CD14-positive monocyte (primary cell): ENCODE data around the gene CFAP299. TPM values are rescaled to one million over a fixed set of nuclear protein-coding genes. Genes with fewer than 3 reads are reported as not detected.

Source experiments
- DNase-seq, 3 donors: peaks; one replicate each; pipeline ENCODE4 v3.0.0-alpha.2; 2011 to 2022
- H2AFZ ChIP-seq: 2 replicates; pipeline ENCODE4 v1.6.0; 2012; ENCODE audit warnings: mild to moderate bottlenecking, low read depth, low read length, inconsistent platforms; ENCODE audit not compliant: insufficient read depth, poor library complexity, severe bottlenecking
- H3K27ac ChIP-seq, 2 donors: 1 replicate in 1 of 2; 2 replicates in 1 of 2; pipeline ENCODE4 v1.5.1; 2012 to 2013; ENCODE audit warnings: low read length in 2 of 2, control low read depth in 1 of 2, inconsistent platforms in 1 of 2, low read depth in 1 of 2, mild to moderate bottlenecking in 1 of 2
- H3K27me3 ChIP-seq, 2 donors: one replicate each; pipeline versions ENCODE4 v1.6.0 to v1.6.1; 2011 to 2013; ENCODE audit warnings: low read length in 2 of 2; ENCODE audit not compliant: control insufficient read depth in 2 of 2, insufficient read depth in 2 of 2
- H3K36me3 ChIP-seq, 2 donors: replicated peaks in 1 of 2; 1 replicate in 1 of 2; 2 replicates in 1 of 2; pipeline versions ENCODE4 v1.5.1 to v1.6.1; 2012 to 2013; ENCODE audit warnings: low read length in 2 of 2, control low read depth in 1 of 2, inconsistent platforms in 1 of 2, mild to moderate bottlenecking in 1 of 2; ENCODE audit not compliant: insufficient read depth in 2 of 2, control insufficient read depth in 1 of 2
- H3K4me1 ChIP-seq, 2 donors: 1 replicate in 1 of 2; 2 replicates in 1 of 2; pipeline versions ENCODE4 v1.5.1 to v1.6.1; 2012 to 2013; ENCODE audit warnings: low read length in 2 of 2, control low read depth in 1 of 2, inconsistent platforms in 1 of 2, mild to moderate bottlenecking in 1 of 2, moderate library complexity in 1 of 2; ENCODE audit not compliant: insufficient read depth in 2 of 2, control insufficient read depth in 1 of 2
- H3K4me2 ChIP-seq: replicated peaks from 2 replicates; pipeline ENCODE3; 2012; ENCODE audit warnings: low read length, moderate library complexity, mild to moderate bottlenecking; ENCODE audit not compliant: poor library complexity, severe bottlenecking; ENCODE audit errors: extremely low read depth
- H3K4me3 ChIP-seq, 3 experiments: fragments of 200-600 bp in 1 of 3; sonication (generic) in 1 of 3; replicated peaks in 1 of 3; 1 replicate in 2 of 3; 2 replicates in 1 of 3; pipeline ENCODE4 v1.5.1; 2011 to 2013; ENCODE audit warnings: low read length in 3 of 3, mild to moderate bottlenecking in 3 of 3, control low read depth in 2 of 3, low read depth in 2 of 3, inconsistent platforms in 1 of 3, moderate library complexity in 1 of 3
- H3K79me2 ChIP-seq: 2 replicates; pipeline ENCODE4 v1.6.0; 2012; ENCODE audit warnings: mild to moderate bottlenecking, control low read depth, inconsistent platforms, low read length, moderate library complexity; ENCODE audit not compliant: insufficient read depth
- H3K9ac ChIP-seq: 2 replicates; pipeline ENCODE4 v1.6.0; 2017; ENCODE audit warnings: low read length, mild to moderate bottlenecking; ENCODE audit not compliant: insufficient read depth, poor library complexity, severe bottlenecking
- H3K9me3 ChIP-seq, 2 donors: replicated peaks in 1 of 2; 1 replicate in 1 of 2; 2 replicates in 1 of 2; pipeline versions ENCODE4 v1.5.1 to v1.6.1; 2012 to 2013; ENCODE audit warnings: low read length in 2 of 2, control low read depth in 1 of 2; ENCODE audit not compliant: control insufficient read depth in 1 of 2, insufficient read depth in 1 of 2
- H4K20me1 ChIP-seq: 2 replicates; pipeline ENCODE4 v1.6.0; 2012; ENCODE audit warnings: mild to moderate bottlenecking, low read length, control low read depth, moderate library complexity; ENCODE audit not compliant: insufficient read depth
- H3K27ac Mint-ChIP-seq, 7 donors: one replicate each; pipeline ENCODE4 v1.8.0; 2020; ENCODE audit warnings: mild to moderate bottlenecking in 7 of 7, mixed read lengths in 7 of 7, moderate library complexity in 6 of 7, inconsistent platforms in 2 of 7
- H3K27me3 Mint-ChIP-seq, 3 donors: one replicate each; pipeline ENCODE4 v1.8.0; 2021 to 2022; ENCODE audit warnings: low read depth in 3 of 3, mild to moderate bottlenecking in 3 of 3, mixed read lengths in 3 of 3, moderate library complexity in 3 of 3, inconsistent platforms in 1 of 3
- H3K36me3 Mint-ChIP-seq, 2 donors: one replicate each; pipeline ENCODE4 v1.8.0; 2020; ENCODE audit warnings: mixed read lengths in 2 of 2, inconsistent platforms in 1 of 2, mild to moderate bottlenecking in 1 of 2
- H3K4me1 Mint-ChIP-seq: one replicate; pipeline ENCODE4 v1.8.0; 2020; ENCODE audit warnings: mild to moderate bottlenecking, mixed read lengths
- H3K4me3 Mint-ChIP-seq, 2 donors: one replicate each; pipeline ENCODE4 v1.8.0; 2020; ENCODE audit warnings: mild to moderate bottlenecking in 2 of 2, mixed read lengths in 2 of 2, moderate library complexity in 1 of 2
- H3K9me3 Mint-ChIP-seq, 7 donors: one replicate each; pipeline ENCODE4 v1.8.0; 2020 to 2022; ENCODE audit warnings: mixed read lengths in 7 of 7, mild to moderate bottlenecking in 6 of 7, moderate library complexity in 6 of 7, inconsistent platforms in 2 of 7
- WGBS: methylation state at CpG from one replicate; pipeline ENCODE4 v1.1.5; 2013; ENCODE audit warnings: missing lambda C conversion rate; ENCODE audit not compliant: insufficient coverage; 5-methylcytosine and 5-hydroxymethylcytosine counted together
- intact Hi-C, 2 donors: fragments of 100-400 bp; cut with micrococcal nuclease; formaldehyde crosslinking; loops; one replicate each; pipeline versions ENCODE4 v1.15.0 to v1.15.1; 2023
- polyA plus RNA-seq, 3 donors: library from polyadenylated mRNA; depleted of rRNA in 1 of 3; unstranded in 2 of 3; stranded (reverse) in 1 of 3; fragments of 300-500 nt in 2 of 3; fragments of >200 nt in 1 of 3; fragmentation: Illumina TruSeq in 2 of 3; gene quantifications; 1 replicate in 2 of 3; 2 replicates in 1 of 3; pipeline ENCODE4 v1.2.3, GENCODE V29; 2012 to 2021
- TF ChIP-seq, protein P1 (sequence below): fragments of 200-600 bp; IDR thresholded peaks from one replicate; pipeline ENCODE4 v1.8.0; 2022; ENCODE audit warnings: antibody characterized with exemption, mild to moderate bottlenecking

Gene CFAP299
- polyA plus RNA-seq, 3 donors, result not detected

DNA sequence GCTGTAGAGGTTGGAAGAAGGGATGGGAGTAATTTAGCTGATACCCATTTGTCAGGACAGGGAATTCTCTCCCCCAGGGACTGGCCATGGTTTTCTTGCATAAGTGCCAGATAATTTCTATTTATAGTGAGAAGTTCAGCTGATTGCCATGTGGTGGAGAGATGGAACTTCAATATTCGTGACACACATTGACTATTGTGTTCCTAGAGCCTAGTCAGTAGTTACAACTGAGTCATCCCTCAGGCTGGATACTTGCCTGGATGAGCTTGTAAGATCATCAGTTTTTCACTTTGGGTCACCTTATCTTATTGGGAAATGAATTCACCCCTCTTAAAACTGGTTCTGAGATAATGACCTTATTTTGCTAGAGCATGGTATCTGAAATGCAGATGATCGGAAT, 32.2 kb downstream of the CFAP299 start:
- no peaks in the 10 kb centered on the region for H3K27me3 ChIP-seq
- H3K4me1 Mint-ChIP-seq, result no peaks in the 10 kb centered on the region
- no peak overlapping the region for H3K9ac ChIP-seq
- TF ChIP-seq, protein P1, sequence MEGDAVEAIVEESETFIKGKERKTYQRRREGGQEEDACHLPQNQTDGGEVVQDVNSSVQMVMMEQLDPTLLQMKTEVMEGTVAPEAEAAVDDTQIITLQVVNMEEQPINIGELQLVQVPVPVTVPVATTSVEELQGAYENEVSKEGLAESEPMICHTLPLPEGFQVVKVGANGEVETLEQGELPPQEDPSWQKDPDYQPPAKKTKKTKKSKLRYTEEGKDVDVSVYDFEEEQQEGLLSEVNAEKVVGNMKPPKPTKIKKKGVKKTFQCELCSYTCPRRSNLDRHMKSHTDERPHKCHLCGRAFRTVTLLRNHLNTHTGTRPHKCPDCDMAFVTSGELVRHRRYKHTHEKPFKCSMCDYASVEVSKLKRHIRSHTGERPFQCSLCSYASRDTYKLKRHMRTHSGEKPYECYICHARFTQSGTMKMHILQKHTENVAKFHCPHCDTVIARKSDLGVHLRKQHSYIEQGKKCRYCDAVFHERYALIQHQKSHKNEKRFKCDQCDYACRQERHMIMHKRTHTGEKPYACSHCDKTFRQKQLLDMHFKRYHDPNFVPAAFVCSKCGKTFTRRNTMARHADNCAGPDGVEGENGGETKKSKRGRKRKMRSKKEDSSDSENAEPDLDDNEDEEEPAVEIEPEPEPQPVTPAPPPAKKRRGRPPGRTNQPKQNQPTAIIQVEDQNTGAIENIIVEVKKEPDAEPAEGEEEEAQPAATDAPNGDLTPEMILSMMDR, result no peak
- WGBS, result 92% methylated on average over 2 of the region's 2 CpGs
- no peaks in the 10 kb centered on the region for H3K36me3 Mint-ChIP-seq
- no peaks in the 10 kb centered on the region for H3K79me2 ChIP-seq
- no peaks in the 10 kb centered on the region for H3K36me3 ChIP-seq
- no peak overlapping the region for H3K27ac ChIP-seq
- no peak overlapping the region for H3K27ac Mint-ChIP-seq
- no peak overlapping the region for H3K4me3 ChIP-seq
- H3K4me3 Mint-ChIP-seq, result no peak overlapping the region
- no peaks in the 10 kb centered on the region for H4K20me1 ChIP-seq
- intact Hi-C loops, result no loop called here
- no peak overlapping the region for H3K4me2 ChIP-seq
- no peak overlapping the region for H2AFZ ChIP-seq
- peaks cover 0 to 9% of the 10 kb centered on the region in 2 donors for H3K9me3 ChIP-seq
- peaks cover 0 to 8% (median 0%) of the 10 kb centered on the region in 3 donors for H3K27me3 Mint-ChIP-seq
- no peaks in the 10 kb centered on the region for H3K4me1 ChIP-seq
- peaks cover 0 to 12% (median 5%) of the 10 kb centered on the region in 7 donors for H3K9me3 Mint-ChIP-seq
- DNase-seq, result no peak

DNA sequence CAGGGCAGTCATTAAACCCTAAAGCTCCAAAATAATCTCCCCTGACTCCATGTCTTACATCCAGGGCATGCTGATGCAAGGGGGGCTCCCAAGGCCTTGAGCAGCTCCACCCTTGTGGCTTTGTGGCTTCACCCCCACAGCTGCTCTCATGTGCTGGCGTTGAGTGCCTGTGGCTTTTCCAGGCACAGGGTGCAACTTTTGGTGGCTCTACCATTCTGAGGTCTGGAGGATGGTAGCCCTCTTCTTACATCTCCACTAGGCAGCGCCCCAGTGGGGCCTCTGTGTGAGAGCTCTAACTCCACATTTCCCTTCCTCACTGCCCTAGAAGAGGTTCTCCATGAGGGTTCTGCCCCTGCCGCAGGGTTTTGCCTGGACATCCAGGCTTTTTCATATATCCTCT, 35.1 kb downstream of the CFAP299 start:
- TF ChIP-seq, protein P1, result no peak
- intact Hi-C loops, result no loop called here
- H3K9me3 ChIP-seq, result peaks cover 0 to 9% of the 10 kb centered on the region in 2 donors
- H3K36me3 Mint-ChIP-seq, result no peaks in the 10 kb centered on the region
- 90% methylated on average over 3 of the region's 3 CpGs for WGBS
- no peaks in the 10 kb centered on the region for H3K27me3 Mint-ChIP-seq
- H3K9me3 Mint-ChIP-seq, result peaks cover 0 to 12% (median 5%) of the 10 kb centered on the region in 7 donors
- H3K27ac ChIP-seq, result no peak overlapping the region
- no peaks in the 10 kb centered on the region for H3K79me2 ChIP-seq
- no peaks in the 10 kb centered on the region for H3K4me1 ChIP-seq
- no peaks in the 10 kb centered on the region for H3K36me3 ChIP-seq
- H3K9ac ChIP-seq, result no peak overlapping the region
- DNase-seq, result no peak
- no peak overlapping the region for H3K4me2 ChIP-seq
- H3K4me3 ChIP-seq, result no peak overlapping the region
- no peak overlapping the region for H2AFZ ChIP-seq
- no peak overlapping the region for H3K27ac Mint-ChIP-seq
- H3K4me3 Mint-ChIP-seq, result no peak overlapping the region
- no peaks in the 10 kb centered on the region for H3K27me3 ChIP-seq
- H4K20me1 ChIP-seq, result no peaks in the 10 kb centered on the region
- no peaks in the 10 kb centered on the region for H3K4me1 Mint-ChIP-seq
